HepG2 (cell line): ENCODE data around the gene RBM5. TPM values are rescaled to one million over a fixed set of nuclear protein-coding genes. Genes with fewer than 3 reads are reported as not detected.

ENCODE experiments used
- CBX5 ChIP-seq: sonication (generic); formaldehyde crosslinking; IDR thresholded peaks from 2 replicates; pipeline ENCODE4 v1.4.0; 2020; ENCODE audit warnings: missing genetic modification reagents, borderline replicate concordance
- CREM ChIP-seq, 2 experiments: sonication (generic) in 1 of 2; formaldehyde crosslinking in 1 of 2; IDR thresholded peaks; 2 replicates each; pipeline versions ENCODE4 v1.4.0 to v1.6.1; 2016 to 2020; ENCODE audit warnings: antibody characterized with exemption in 1 of 2, mild to moderate bottlenecking in 1 of 2, missing genetic modification reagents in 1 of 2
- DPF2 ChIP-seq: sonication (generic); formaldehyde crosslinking; IDR thresholded peaks from 2 replicates; pipeline ENCODE4 v1.4.0; 2020; ENCODE audit warnings: mild to moderate bottlenecking, low read depth, missing genetic modification reagents, borderline replicate concordance
- FOXO1 ChIP-seq: sonication (generic); formaldehyde crosslinking; IDR thresholded peaks from 2 replicates; pipeline ENCODE4 v1.4.0; 2020; ENCODE audit warnings: missing genetic modification reagents
- HNRNPLL ChIP-seq: fragments of 200-400 bp; formaldehyde crosslinking; IDR thresholded peaks from 2 replicates; pipeline ENCODE4 v1.6.1; 2017; ENCODE audit warnings: mild to moderate bottlenecking, low read depth, low read length; ENCODE audit not compliant: poor library complexity, severe bottlenecking
- JUND ChIP-seq: sonication (generic); formaldehyde crosslinking; IDR thresholded peaks from 2 replicates; pipeline ENCODE4 v1.8.0; 2022; ENCODE audit warnings: mild to moderate bottlenecking, missing genetic modification reagents
- NFYC ChIP-seq: IDR thresholded peaks from 2 replicates; pipeline ENCODE4 v1.6.1; 2016; ENCODE audit warnings: missing genetic modification reagents, missing compliant biosample characterization
- SOX6 ChIP-seq, 2 experiments: fragments of 450-650 bp in 1 of 2; sonication (generic) in 1 of 2; formaldehyde crosslinking in 1 of 2; IDR thresholded peaks; 2 replicates each; pipeline versions ENCODE4 v1.4.0 to v1.6.1; 2017 to 2020; ENCODE audit warnings: antibody characterized with exemption in 1 of 2, mild to moderate bottlenecking in 1 of 2, missing genetic modification reagents in 1 of 2
- ZBTB7A ChIP-seq: sonication (generic); formaldehyde crosslinking; IDR thresholded peaks from 2 replicates; pipeline ENCODE4 v1.8.0; 2022; ENCODE audit warnings: mild to moderate bottlenecking, missing genetic modification reagents
- ZBTB7B ChIP-seq: sonication (generic); formaldehyde crosslinking; IDR thresholded peaks from 2 replicates; pipeline ENCODE4 v1.4.0; 2020; ENCODE audit warnings: missing genetic modification reagents
- ZC3H13 ChIP-seq: sonication (generic); formaldehyde crosslinking; IDR thresholded peaks from 2 replicates; pipeline ENCODE4 v1.8.1; 2023; ENCODE audit warnings: mild to moderate bottlenecking, missing genetic modification reagents, moderate library complexity
- ZFAT ChIP-seq: sonication (generic); formaldehyde crosslinking; conservative IDR thresholded peaks from 2 replicates; pipeline ENCODE4 v1.8.1; 2023; ENCODE audit warnings: missing genetic modification reagents, inconsistent platforms
- ZNF563 ChIP-seq: sonication (generic); formaldehyde crosslinking; IDR thresholded peaks from 2 replicates; pipeline ENCODE4 v1.8.0; 2022; ENCODE audit warnings: mild to moderate bottlenecking, moderate library complexity, missing genetic modification reagents
- ZNF614 ChIP-seq: IDR thresholded peaks from 2 replicates; pipeline ENCODE4 v1.6.1; 2018; ENCODE audit warnings: missing biosample characterization, missing genetic modification reagents, inconsistent platforms, borderline replicate concordance
- ZNF773 ChIP-seq: sonication (generic); formaldehyde crosslinking; IDR thresholded peaks from 2 replicates; pipeline ENCODE4 v1.4.0; 2020; ENCODE audit warnings: missing genetic modification reagents, borderline replicate concordance
- ZSCAN22 ChIP-seq: sonication (generic); formaldehyde crosslinking; IDR thresholded peaks from 2 replicates; pipeline ENCODE4 v1.4.0; 2020; ENCODE audit warnings: mild to moderate bottlenecking, missing genetic modification reagents
- polyA plus RNA-seq, 8 experiments: library from polyadenylated mRNA; depleted of rRNA in 3 of 8; stranded (reverse) in 7 of 8; unstranded in 1 of 8; fragments of >200 nt; fragmentation: Illumina TruSeq in 4 of 8; extraction: Trizol in 4 of 8; gene quantifications; 2 replicates each; pipeline versions ENCODE4 v1.2.1 to v1.2.3, GENCODE V29; 2011 to 2016; ENCODE audit warnings: low read depth in 4 of 8, missing spikeins in 1 of 8, mixed read lengths in 1 of 8; ENCODE audit not compliant: insufficient read depth in 1 of 8
- total RNA-seq, 5 experiments: library from RNA; depleted of rRNA; stranded (reverse); fragments of >200 nt; fragmentation: Illumina TruSeq; extraction: Trizol; gene quantifications; 2 replicates each; pipeline ENCODE4 v1.2.3, GENCODE V29; 2016; ENCODE audit warnings: low read depth in 1 of 5
- TF ChIP-seq, protein P1 (sequence below): sonication (generic); formaldehyde crosslinking; IDR thresholded peaks from 2 replicates; pipeline ENCODE4 v1.4.0; 2020; ENCODE audit warnings: mild to moderate bottlenecking, missing genetic modification reagents
- TF ChIP-seq, protein P2 (sequence below): sonication (generic); formaldehyde crosslinking; IDR thresholded peaks from 2 replicates; pipeline ENCODE4 v1.8.1; 2023; ENCODE audit warnings: mild to moderate bottlenecking, missing genetic modification reagents
- TF ChIP-seq, protein P3 (sequence below): sonication (generic); formaldehyde crosslinking; IDR thresholded peaks from 2 replicates; pipeline ENCODE4 v1.8.1; 2023; ENCODE audit warnings: mild to moderate bottlenecking, moderate library complexity, missing genetic modification reagents
- TF ChIP-seq, protein P4 (sequence below): IDR thresholded peaks from 2 replicates; pipeline ENCODE4 v1.6.1; 2012; ENCODE audit warnings: low read depth, low read length, improper control_type of control experiment
- TF ChIP-seq, protein P5 (sequence below): sonication (generic); IDR thresholded peaks from 2 replicates; pipeline ENCODE4 v1.6.1; 2016; ENCODE audit warnings: low read depth, borderline replicate concordance

RBM5 gene
- total and polyA plus RNA-seq, 2 of the 13 experiments (the other 11 are each of a cell fraction or from before 2014, with no cell fraction given) = 106 to 204 TPM

DNA sequence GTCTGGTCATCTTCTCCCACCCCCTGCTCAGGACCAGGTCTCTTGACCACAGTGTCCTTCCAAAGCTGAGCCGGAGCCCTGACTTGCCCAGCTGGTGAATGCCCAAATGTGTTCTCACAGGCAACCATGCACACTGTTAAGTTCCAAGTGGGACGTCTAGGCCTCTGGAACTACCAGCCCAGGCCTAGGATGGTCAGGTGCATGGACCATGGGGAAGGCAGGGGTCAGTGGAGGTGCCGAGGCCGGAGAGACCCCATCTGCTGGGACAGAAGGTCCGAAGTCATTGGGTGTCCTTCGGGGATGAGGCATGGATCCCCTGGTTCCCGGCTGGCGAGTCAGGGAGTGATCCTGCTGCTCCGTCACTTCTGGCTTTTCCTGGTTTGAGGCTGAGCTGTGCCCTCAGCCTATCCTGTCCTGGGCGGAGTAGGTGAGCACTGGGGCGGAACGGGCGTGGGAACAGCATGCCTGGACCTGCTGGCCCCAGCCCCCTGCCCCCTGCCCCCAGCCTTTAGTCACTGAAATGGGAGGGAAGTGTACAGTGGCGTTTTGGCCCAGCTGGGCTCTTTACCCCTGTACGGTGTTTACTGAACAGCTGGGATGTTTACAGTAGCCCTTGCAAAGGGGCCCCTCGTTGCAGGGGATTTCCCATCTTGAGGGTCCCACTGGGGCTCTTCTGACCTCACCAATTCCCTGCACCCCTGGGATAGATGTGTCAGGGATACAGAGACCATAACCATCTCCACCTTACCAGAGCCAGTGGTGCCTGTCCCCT is 78.5 kb downstream of the RBM5 start (continued):
- TF ChIP-seq, protein P1, sequence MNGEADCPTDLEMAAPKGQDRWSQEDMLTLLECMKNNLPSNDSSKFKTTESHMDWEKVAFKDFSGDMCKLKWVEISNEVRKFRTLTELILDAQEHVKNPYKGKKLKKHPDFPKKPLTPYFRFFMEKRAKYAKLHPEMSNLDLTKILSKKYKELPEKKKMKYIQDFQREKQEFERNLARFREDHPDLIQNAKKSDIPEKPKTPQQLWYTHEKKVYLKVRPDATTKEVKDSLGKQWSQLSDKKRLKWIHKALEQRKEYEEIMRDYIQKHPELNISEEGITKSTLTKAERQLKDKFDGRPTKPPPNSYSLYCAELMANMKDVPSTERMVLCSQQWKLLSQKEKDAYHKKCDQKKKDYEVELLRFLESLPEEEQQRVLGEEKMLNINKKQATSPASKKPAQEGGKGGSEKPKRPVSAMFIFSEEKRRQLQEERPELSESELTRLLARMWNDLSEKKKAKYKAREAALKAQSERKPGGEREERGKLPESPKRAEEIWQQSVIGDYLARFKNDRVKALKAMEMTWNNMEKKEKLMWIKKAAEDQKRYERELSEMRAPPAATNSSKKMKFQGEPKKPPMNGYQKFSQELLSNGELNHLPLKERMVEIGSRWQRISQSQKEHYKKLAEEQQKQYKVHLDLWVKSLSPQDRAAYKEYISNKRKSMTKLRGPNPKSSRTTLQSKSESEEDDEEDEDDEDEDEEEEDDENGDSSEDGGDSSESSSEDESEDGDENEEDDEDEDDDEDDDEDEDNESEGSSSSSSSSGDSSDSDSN = peak; percentile 49; the same call in 1 of the 2 replicates
- TF ChIP-seq ZBTB7B (peak; percentile 91), ZFAT (CRISPR knock-in tag) (no peak), ZNF614 (CRISPR knock-in tag) (0 out of 2 replicates have a peak, but pooled peaks have one; percentile 6), JUND (CRISPR knock-in tag) (no peak), SOX6 (IDR thresholded peaks at IDR 0.05) (no peak), SOX6 (CRISPR knock-in tag; IDR thresholded peaks at IDR 0.05) (no peak; the same call in 1 of the 2 replicates), DPF2 (CRISPR knock-in tag) (no peak), ZC3H13 (CRISPR knock-in tag) (no peak), HNRNPLL (peak; percentile 42), ZNF563 (CRISPR knock-in tag) (peak; percentile 31; the same call in 1 of the 2 replicates), ZBTB7A (CRISPR knock-in tag) (peak; percentile 77; the same call in 1 of the 2 replicates), CBX5 (CRISPR knock-in tag) (no peak), FOXO1 (CRISPR knock-in tag) (peak; percentile 53; the same call in 1 of the 2 replicates), CREM (IDR thresholded peaks at IDR 0.05) (0 out of 2 replicates have a peak, but pooled peaks have one; percentile 22), CREM (CRISPR knock-in tag; IDR thresholded peaks at IDR 0.05) (no peak), NFYC (CRISPR knock-in tag) (no peak), ZSCAN22 (CRISPR knock-in tag) (no peak), ZNF773 (CRISPR knock-in tag) (no peak)
- TF ChIP-seq, protein P2, sequence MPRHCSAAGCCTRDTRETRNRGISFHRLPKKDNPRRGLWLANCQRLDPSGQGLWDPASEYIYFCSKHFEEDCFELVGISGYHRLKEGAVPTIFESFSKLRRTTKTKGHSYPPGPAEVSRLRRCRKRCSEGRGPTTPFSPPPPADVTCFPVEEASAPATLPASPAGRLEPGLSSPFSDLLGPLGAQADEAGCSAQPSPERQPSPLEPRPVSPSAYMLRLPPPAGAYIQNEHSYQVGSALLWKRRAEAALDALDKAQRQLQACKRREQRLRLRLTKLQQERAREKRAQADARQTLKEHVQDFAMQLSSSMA = no peak
- TF ChIP-seq, protein P3, sequence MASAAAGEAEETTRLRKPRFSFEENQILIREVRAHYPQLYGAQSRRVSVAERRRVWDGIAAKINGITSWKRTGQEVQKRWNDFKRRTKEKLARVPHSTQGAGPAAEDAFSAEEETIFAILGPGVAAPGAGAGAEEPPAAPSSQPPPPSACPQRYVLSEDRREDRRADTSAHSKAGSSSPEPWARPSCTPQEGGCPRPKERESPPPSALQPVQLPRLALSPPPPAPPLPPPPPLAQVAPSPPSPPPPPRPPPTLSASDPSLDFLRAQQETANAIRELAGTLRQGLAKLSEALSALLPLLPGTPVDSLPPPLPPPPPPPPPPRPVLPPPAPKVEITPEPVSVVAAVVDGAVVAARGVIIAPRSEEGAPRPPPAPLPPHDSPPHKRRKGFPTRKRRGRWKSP = peak; percentile 20; the same call in 1 of the 2 replicates
- TF ChIP-seq, protein P4, sequence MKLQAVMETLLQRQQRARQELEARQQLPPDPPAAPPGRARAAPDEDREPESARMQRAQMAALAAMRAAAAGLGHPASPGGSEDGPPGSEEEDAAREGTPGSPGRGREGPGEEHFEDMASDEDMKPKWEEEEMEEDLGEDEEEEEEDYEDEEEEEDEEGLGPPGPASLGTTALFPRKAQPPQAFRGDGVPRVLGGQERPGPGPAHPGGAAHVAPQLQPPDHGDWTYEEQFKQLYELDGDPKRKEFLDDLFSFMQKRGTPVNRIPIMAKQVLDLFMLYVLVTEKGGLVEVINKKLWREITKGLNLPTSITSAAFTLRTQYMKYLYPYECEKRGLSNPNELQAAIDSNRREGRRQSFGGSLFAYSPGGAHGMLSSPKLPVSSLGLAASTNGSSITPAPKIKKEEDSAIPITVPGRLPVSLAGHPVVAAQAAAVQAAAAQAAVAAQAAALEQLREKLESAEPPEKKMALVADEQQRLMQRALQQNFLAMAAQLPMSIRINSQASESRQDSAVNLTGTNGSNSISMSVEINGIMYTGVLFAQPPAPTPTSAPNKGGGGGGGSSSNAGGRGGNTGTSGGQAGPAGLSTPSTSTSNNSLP = no peak
- TF ChIP-seq, protein P5, sequence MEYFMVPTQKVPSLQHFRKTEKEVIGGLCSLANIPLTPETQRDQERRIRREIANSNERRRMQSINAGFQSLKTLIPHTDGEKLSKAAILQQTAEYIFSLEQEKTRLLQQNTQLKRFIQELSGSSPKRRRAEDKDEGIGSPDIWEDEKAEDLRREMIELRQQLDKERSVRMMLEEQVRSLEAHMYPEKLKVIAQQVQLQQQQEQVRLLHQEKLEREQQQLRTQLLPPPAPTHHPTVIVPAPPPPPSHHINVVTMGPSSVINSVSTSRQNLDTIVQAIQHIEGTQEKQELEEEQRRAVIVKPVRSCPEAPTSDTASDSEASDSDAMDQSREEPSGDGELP = peak; percentile 90
